ENCODE results near the gene MRPS31. TPM values are rescaled to one million over a fixed set of nuclear protein-coding genes. Genes with fewer than 3 reads are reported as not detected.
"Not testable (repeated sequence)": the region's sequence is repeated elsewhere in the genome, so short reads cannot be mapped to it uniquely, and the experiment has no call there.

Gene MRPS31
- total RNA-seq, 1 experiment from 2014 or later = 25.5 TPM

GRCh38 chr13:40787062-40787461, 16.1 kb upstream of the MRPS31 start (continued):
- no peak for TF ChIP-seq ZNF532 (CRISPR knock-in tag; IDR thresholded peaks at IDR 0.05; ENCODE audit: borderline replicate concordance)
- no peak for TF ChIP-seq OVOL2 (CRISPR knock-in tag; IDR thresholded peaks at IDR 0.05; ENCODE audit: borderline replicate concordance)

GRCh38 chr13:40786568-40786996, 15.6 kb upstream of the MRPS31 start:
- Mint-ChIP-seq H3K27ac (no peak overlapping the region), H3K4me1 (no peaks in the 10 kb centered on the region), H3K9me3 (no peaks in the 10 kb centered on the region), H3K4me3 (no peak overlapping the region), H3K27me3 (ENCODE audit: low read depth) (no peaks in the 10 kb centered on the region), H3K36me3 (no peaks in the 10 kb centered on the region)
- POLR2A ChIA-PET = no interaction called here
- no peak for ATAC-seq
- CTCF ChIA-PET = no interaction called here
- no peak for DNase-seq (ENCODE audit: low spot score)
- peak; percentile 75 for TF ChIP-seq GABPB1 (CRISPR knock-in tag; IDR thresholded peaks at IDR 0.05)
- no peak for TF ChIP-seq TCF7 (CRISPR knock-in tag; IDR thresholded peaks at IDR 0.05; ENCODE audit: low read depth)

GRCh38 chr13:40784540-40784939, 13.6 kb upstream of the MRPS31 start:
- no peak for ATAC-seq
- DNase-seq (ENCODE audit: low spot score) = no peak
- no peaks in the 10 kb centered on the region for H3K9me3 Mint-ChIP-seq
- ChIA-PET CTCF (no interaction called here), POLR2A (no interaction called here)
- no peak overlapping the region for H3K27ac Mint-ChIP-seq
- no peak overlapping the region for H3K4me3 Mint-ChIP-seq
- peaks cover 5% of the 10 kb centered on the region for H3K4me1 Mint-ChIP-seq
- H3K36me3 Mint-ChIP-seq = no peaks in the 10 kb centered on the region
- no peaks in the 10 kb centered on the region for H3K27me3 Mint-ChIP-seq (ENCODE audit: low read depth)
- TF ChIP-seq E2F1 (CRISPR knock-in tag; IDR thresholded peaks at IDR 0.05) (no peak), TP53 (CRISPR knock-in tag; IDR thresholded peaks at IDR 0.05) (no peak)

GRCh38 chr13:40782971-40783370, 12.0 kb upstream of the MRPS31 start:
- peak; percentile 25; the same call in 1 of the 2 replicates for TF ChIP-seq ZNF121 (CRISPR knock-in tag; IDR thresholded peaks at IDR 0.05)
- H3K27ac Mint-ChIP-seq; POLR2A ChIA-PET; ATAC-seq; CTCF ChIA-PET; H3K9me3 Mint-ChIP-seq; H3K36me3 Mint-ChIP-seq; H3K4me3 Mint-ChIP-seq; DNase-seq (ENCODE audit: low spot score); H3K27me3 Mint-ChIP-seq (ENCODE audit: low read depth); H3K4me1 Mint-ChIP-seq: not testable (repeated sequence)

GRCh38 chr13:40781717-40782116, 10.7 kb upstream of the MRPS31 start:
- H3K27ac Mint-ChIP-seq = no peak overlapping the region

GRCh38 chr13:40780822-40781401, 9.9 kb upstream of the MRPS31 start:
- H3K27me3 Mint-ChIP-seq (ENCODE audit: low read depth) = no peaks in the 10 kb centered on the region
- no peak overlapping the region for H3K27ac Mint-ChIP-seq
- H3K4me3 Mint-ChIP-seq = no peak overlapping the region
- H3K9me3 Mint-ChIP-seq = no peaks in the 10 kb centered on the region
- CTCF ChIA-PET = no interaction called here
- H3K36me3 Mint-ChIP-seq = no peaks in the 10 kb centered on the region
- ATAC-seq = peak; percentile 18; the same call in 1 of the 2 replicates
- peaks cover 12% of the 10 kb centered on the region for H3K4me1 Mint-ChIP-seq
- no peak for DNase-seq (ENCODE audit: low spot score)
- POLR2A ChIA-PET = interaction anchor here (1.1 kb wide), 1 partner anchor 9 kb away, joined by 4 read pairs; the partner anchor contains the start of gene SLC25A15
- TF ChIP-seq USF2 (CRISPR knock-in tag; IDR thresholded peaks at IDR 0.05) = no peak
- TF ChIP-seq ZNF423 (CRISPR knock-in tag; IDR thresholded peaks at IDR 0.05) = no peak
- no peak for TF ChIP-seq FOXJ3 (CRISPR knock-in tag; IDR thresholded peaks at IDR 0.05; ENCODE audit: borderline replicate concordance)
- no peak for TF ChIP-seq CTCF (IDR thresholded peaks at IDR 0.05)

More at GRCh38 chr13:40781717-40782116, 10.7 kb upstream of the MRPS31 start:
- Mint-ChIP-seq H3K4me3 (no peak overlapping the region), H3K36me3 (no peaks in the 10 kb centered on the region), H3K27me3 (ENCODE audit: low read depth) (no peaks in the 10 kb centered on the region), H3K9me3 (no peaks in the 10 kb centered on the region), H3K4me1 (peaks cover 12% of the 10 kb centered on the region)
- CTCF ChIA-PET = no interaction called here
- POLR2A ChIA-PET = no interaction called here
- DNase-seq (ENCODE audit: low spot score) = no peak
- no peak for ATAC-seq
- TF ChIP-seq ZNF138 (CRISPR knock-in tag; conservative IDR thresholded peaks at IDR 0.05) (no peak), ESRRA (CRISPR knock-in tag; IDR thresholded peaks at IDR 0.05; ENCODE audit: borderline replicate concordance) (no peak)

Data from WTC11 (cell line).